ENCODE results near the gene C1QL2. TPM values are rescaled to one million over a fixed set of nuclear protein-coding genes. Genes with fewer than 3 reads are reported as not detected.

The C1QL2 gene
- total RNA-seq, 1 experiment from 2014 or later, result not detected

- Histone ChIP-seq H2AFZ (ENCODE audit: low read length) (no peak overlapping the region), H3K9me3 (ENCODE audit: low read length) (no peaks in the 10 kb centered on the region), H3K4me2 (ENCODE audit: low read depth, low read length, poor library complexity, severe bottlenecking) (no peak overlapping the region), H3K79me2 (ENCODE audit: low read length) (no peaks in the 10 kb centered on the region), H3K27ac (ENCODE audit: low read length) (no peak overlapping the region), H3K36me3 (ENCODE audit: insufficient read depth, low read length) (no peaks in the 10 kb centered on the region), H3K4me3 (ENCODE audit: low read length) (no peak overlapping the region), H3K9me2 (replicated peaks; ENCODE audit: insufficient read depth, low read length) (no peaks in the 10 kb centered on the region), H4K20me1 (ENCODE audit: insufficient read depth, low read depth, low read length) (no peaks in the 10 kb centered on the region), H3K9ac (ENCODE audit: low read length) (no peak overlapping the region), H3K27me3 (ENCODE audit: low read length) (no peaks in the 10 kb centered on the region), H3K4me1 (ENCODE audit: low read length) (no peaks in the 10 kb centered on the region)
- DNase-seq, result no peak
Measured at GRCh38 chr2:119177171-119177837, 18.8 kb upstream of the C1QL2 start.

- Histone ChIP-seq H3K27ac (ENCODE audit: low read length) (no peak overlapping the region), H3K9me3 (ENCODE audit: low read length) (no peaks in the 10 kb centered on the region), H3K9ac (ENCODE audit: low read length) (no peak overlapping the region), H3K36me3 (ENCODE audit: insufficient read depth, low read length) (no peaks in the 10 kb centered on the region), H3K9me2 (replicated peaks; ENCODE audit: insufficient read depth, low read length) (no peaks in the 10 kb centered on the region), H3K79me2 (ENCODE audit: low read length) (no peaks in the 10 kb centered on the region), H2AFZ (ENCODE audit: low read length) (no peak overlapping the region), H4K20me1 (ENCODE audit: insufficient read depth, low read depth, low read length) (no peaks in the 10 kb centered on the region), H3K4me3 (ENCODE audit: low read length) (no peak overlapping the region), H3K4me2 (ENCODE audit: low read depth, low read length, poor library complexity, severe bottlenecking) (no peak overlapping the region), H3K4me1 (ENCODE audit: low read length) (no peaks in the 10 kb centered on the region), H3K27me3 (ENCODE audit: low read length) (no peaks in the 10 kb centered on the region)
- DNase-seq, result no peak
Measured at GRCh38 chr2:119175517-119175916, 17.0 kb upstream of the C1QL2 start.

GRCh38 chr2:119174993-119175347 is 16.4 kb upstream of the C1QL2 start:
- Histone ChIP-seq H3K79me2 (ENCODE audit: low read length) (no peaks in the 10 kb centered on the region), H3K9me2 (replicated peaks; ENCODE audit: insufficient read depth, low read length) (no peaks in the 10 kb centered on the region), H3K4me2 (ENCODE audit: low read depth, low read length, poor library complexity, severe bottlenecking) (no peak overlapping the region), H3K9ac (ENCODE audit: low read length) (no peak overlapping the region), H4K20me1 (ENCODE audit: insufficient read depth, low read depth, low read length) (no peaks in the 10 kb centered on the region), H3K27ac (ENCODE audit: low read length) (no peak overlapping the region), H2AFZ (ENCODE audit: low read length) (no peak overlapping the region), H3K36me3 (ENCODE audit: insufficient read depth, low read length) (no peaks in the 10 kb centered on the region), H3K4me1 (ENCODE audit: low read length) (no peaks in the 10 kb centered on the region), H3K4me3 (ENCODE audit: low read length) (no peak overlapping the region), H3K9me3 (ENCODE audit: low read length) (no peaks in the 10 kb centered on the region), H3K27me3 (ENCODE audit: low read length) (no peaks in the 10 kb centered on the region)
- DNase-seq, result no peak

- Histone ChIP-seq H3K9me3 (ENCODE audit: low read length) (no peaks in the 10 kb centered on the region), H2AFZ (ENCODE audit: low read length) (no peak overlapping the region), H3K9ac (ENCODE audit: low read length) (no peak overlapping the region), H3K9me2 (replicated peaks; ENCODE audit: insufficient read depth, low read length) (no peaks in the 10 kb centered on the region), H3K27ac (ENCODE audit: low read length) (no peak overlapping the region), H3K4me2 (ENCODE audit: low read depth, low read length, poor library complexity, severe bottlenecking) (no peak overlapping the region), H3K27me3 (ENCODE audit: low read length) (no peaks in the 10 kb centered on the region), H4K20me1 (ENCODE audit: insufficient read depth, low read depth, low read length) (no peaks in the 10 kb centered on the region), H3K4me1 (ENCODE audit: low read length) (no peaks in the 10 kb centered on the region), H3K4me3 (ENCODE audit: low read length) (no peak overlapping the region), H3K36me3 (ENCODE audit: insufficient read depth, low read length) (no peaks in the 10 kb centered on the region), H3K79me2 (ENCODE audit: low read length) (no peaks in the 10 kb centered on the region)
- DNase-seq, result peak; percentile 86
Measured at GRCh38 chr2:119174216-119174992, 15.9 kb upstream of the C1QL2 start.

- Histone ChIP-seq H2AFZ (ENCODE audit: low read length) (no peak overlapping the region), H3K27ac (ENCODE audit: low read length) (no peak overlapping the region), H3K27me3 (ENCODE audit: low read length) (no peaks in the 10 kb centered on the region), H3K9ac (ENCODE audit: low read length) (no peak overlapping the region), H3K9me3 (ENCODE audit: low read length) (no peaks in the 10 kb centered on the region), H3K79me2 (ENCODE audit: low read length) (no peaks in the 10 kb centered on the region), H3K4me2 (ENCODE audit: low read depth, low read length, poor library complexity, severe bottlenecking) (no peak overlapping the region), H3K4me1 (ENCODE audit: low read length) (no peaks in the 10 kb centered on the region), H3K9me2 (replicated peaks; ENCODE audit: insufficient read depth, low read length) (no peaks in the 10 kb centered on the region), H3K4me3 (ENCODE audit: low read length) (no peak overlapping the region), H3K36me3 (ENCODE audit: insufficient read depth, low read length) (no peaks in the 10 kb centered on the region), H4K20me1 (ENCODE audit: insufficient read depth, low read depth, low read length) (no peaks in the 10 kb centered on the region)
- DNase-seq, result no peak
Measured at GRCh38 chr2:119173556-119174060, 15.1 kb upstream of the C1QL2 start.

- no peaks in the 10 kb centered on the region for H3K9me3 ChIP-seq (ENCODE audit: low read length)
- DNase-seq, result no peak
- no peak overlapping the region for H3K4me2 ChIP-seq (ENCODE audit: low read depth, low read length, poor library complexity, severe bottlenecking)
- no peak overlapping the region for H3K9ac ChIP-seq (ENCODE audit: low read length)
- no peak overlapping the region for H2AFZ ChIP-seq (ENCODE audit: low read length)
- no peak overlapping the region for H3K27ac ChIP-seq (ENCODE audit: low read length)
- no peak overlapping the region for H3K4me3 ChIP-seq (ENCODE audit: low read length)
- no peaks in the 10 kb centered on the region for H3K36me3 ChIP-seq (ENCODE audit: insufficient read depth, low read length)
- H3K27me3 ChIP-seq (ENCODE audit: low read length), result no peaks in the 10 kb centered on the region
- no peaks in the 10 kb centered on the region for H4K20me1 ChIP-seq (ENCODE audit: insufficient read depth, low read depth, low read length)
- H3K4me1 ChIP-seq (ENCODE audit: low read length), result no peaks in the 10 kb centered on the region
- H3K79me2 ChIP-seq (ENCODE audit: low read length), result no peaks in the 10 kb centered on the region
- H3K9me2 ChIP-seq (replicated peaks; ENCODE audit: insufficient read depth, low read length), result no peaks in the 10 kb centered on the region
Measured at GRCh38 chr2:119170504-119170903, 12.0 kb upstream of the C1QL2 start.

GRCh38 chr2:119169717-119170116 is 11.2 kb upstream of the C1QL2 start:
- no peak for DNase-seq
- H3K9ac ChIP-seq (ENCODE audit: low read length), result no peak overlapping the region
- H3K9me3 ChIP-seq (ENCODE audit: low read length), result no peaks in the 10 kb centered on the region
- H3K27ac ChIP-seq (ENCODE audit: low read length), result no peak overlapping the region
- H4K20me1 ChIP-seq (ENCODE audit: insufficient read depth, low read depth, low read length), result no peaks in the 10 kb centered on the region
- no peak overlapping the region for H3K4me3 ChIP-seq (ENCODE audit: low read length)
- H3K36me3 ChIP-seq (ENCODE audit: insufficient read depth, low read length), result no peaks in the 10 kb centered on the region
- no peaks in the 10 kb centered on the region for H3K4me1 ChIP-seq (ENCODE audit: low read length)
- no peak overlapping the region for H3K4me2 ChIP-seq (ENCODE audit: low read depth, low read length, poor library complexity, severe bottlenecking)
- H3K79me2 ChIP-seq (ENCODE audit: low read length), result no peaks in the 10 kb centered on the region
- H3K27me3 ChIP-seq (ENCODE audit: low read length), result no peaks in the 10 kb centered on the region
- H2AFZ ChIP-seq (ENCODE audit: low read length), result no peak overlapping the region
- H3K9me2 ChIP-seq (replicated peaks; ENCODE audit: insufficient read depth, low read length), result no peaks in the 10 kb centered on the region

- no peaks in the 10 kb centered on the region for H3K4me1 ChIP-seq (ENCODE audit: low read length)
- no peak for DNase-seq
Measured at GRCh38 chr2:119160361-119160990, 1.9 kb upstream of the C1QL2 start.

More at GRCh38 chr2:119160361-119160990, 1.9 kb upstream of the C1QL2 start:
- H3K4me2 ChIP-seq (ENCODE audit: low read depth, low read length, poor library complexity, severe bottlenecking), result no peak overlapping the region
- H3K9ac ChIP-seq (ENCODE audit: low read length), result no peak overlapping the region
- no peaks in the 10 kb centered on the region for H3K36me3 ChIP-seq (ENCODE audit: insufficient read depth, low read length)
- no peaks in the 10 kb centered on the region for H3K79me2 ChIP-seq (ENCODE audit: low read length)
- H4K20me1 ChIP-seq (ENCODE audit: insufficient read depth, low read depth, low read length), result no peaks in the 10 kb centered on the region
- H2AFZ ChIP-seq (ENCODE audit: low read length), result no peak overlapping the region
- no peaks in the 10 kb centered on the region for H3K9me3 ChIP-seq (ENCODE audit: low read length)
- no peak overlapping the region for H3K27ac ChIP-seq (ENCODE audit: low read length)
- no peaks in the 10 kb centered on the region for H3K27me3 ChIP-seq (ENCODE audit: low read length)
- H3K9me2 ChIP-seq (replicated peaks; ENCODE audit: insufficient read depth, low read length), result no peaks in the 10 kb centered on the region
- no peak overlapping the region for H3K4me3 ChIP-seq (ENCODE audit: low read length)

Data from Karpas-422 (cell line).